GM18526 (cell line): Measurements from ENCODE around the gene CAMK2G.

Source experiments
- POLR2A ChIP-seq: IDR thresholded peaks from 3 replicates; pipeline ENCODE4 v1.6.1; 2011; ENCODE audit not compliant: insufficient read length; ENCODE audit errors: extremely low read depth

CAMK2G gene

GRCh38 chr10:73889014-73889413, 14.7 kb upstream of the CAMK2G start:
- no peak for TF ChIP-seq POLR2A

GRCh38 chr10:73888514-73888913, 14.2 kb upstream of the CAMK2G start:
- TF ChIP-seq POLR2A: no peak

DNA sequence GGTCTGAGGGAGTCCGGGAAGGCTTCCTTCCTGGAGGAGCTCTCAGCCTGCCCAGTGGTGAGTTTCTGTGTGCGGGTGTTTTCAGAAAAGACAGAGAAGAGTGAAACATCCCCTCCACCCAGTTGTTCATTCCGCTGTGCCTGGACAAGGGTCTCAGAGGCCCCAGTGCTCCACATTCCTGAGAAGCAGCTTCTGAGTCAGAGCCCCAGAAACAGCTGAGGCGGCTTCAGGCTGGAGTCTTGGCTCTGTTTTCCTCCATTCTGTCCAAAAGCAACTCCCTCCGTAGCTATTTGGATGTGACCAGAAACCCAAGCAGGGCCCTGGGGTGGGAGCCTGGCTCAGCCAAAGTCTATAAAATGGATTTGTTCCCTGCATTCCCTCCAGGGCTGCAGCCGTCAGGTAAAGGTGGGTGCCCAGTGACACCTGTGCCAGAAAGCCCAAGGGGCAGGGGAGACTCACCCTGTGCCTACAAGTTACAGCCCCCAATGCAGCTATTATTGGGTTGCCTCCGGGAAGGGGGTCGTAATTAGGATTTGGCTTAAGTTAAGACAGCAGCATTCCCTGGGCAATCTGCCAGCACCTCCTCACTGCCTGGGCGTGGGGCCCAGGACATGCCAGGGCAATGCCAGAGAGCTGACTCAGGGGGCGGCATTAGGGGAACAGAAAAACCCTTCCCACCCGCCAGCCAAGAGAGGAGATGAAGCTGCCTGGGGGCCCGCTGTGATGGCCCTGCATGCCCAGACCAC, 13.1 kb upstream of the CAMK2G start:
- no peak for TF ChIP-seq POLR2A

DNA sequence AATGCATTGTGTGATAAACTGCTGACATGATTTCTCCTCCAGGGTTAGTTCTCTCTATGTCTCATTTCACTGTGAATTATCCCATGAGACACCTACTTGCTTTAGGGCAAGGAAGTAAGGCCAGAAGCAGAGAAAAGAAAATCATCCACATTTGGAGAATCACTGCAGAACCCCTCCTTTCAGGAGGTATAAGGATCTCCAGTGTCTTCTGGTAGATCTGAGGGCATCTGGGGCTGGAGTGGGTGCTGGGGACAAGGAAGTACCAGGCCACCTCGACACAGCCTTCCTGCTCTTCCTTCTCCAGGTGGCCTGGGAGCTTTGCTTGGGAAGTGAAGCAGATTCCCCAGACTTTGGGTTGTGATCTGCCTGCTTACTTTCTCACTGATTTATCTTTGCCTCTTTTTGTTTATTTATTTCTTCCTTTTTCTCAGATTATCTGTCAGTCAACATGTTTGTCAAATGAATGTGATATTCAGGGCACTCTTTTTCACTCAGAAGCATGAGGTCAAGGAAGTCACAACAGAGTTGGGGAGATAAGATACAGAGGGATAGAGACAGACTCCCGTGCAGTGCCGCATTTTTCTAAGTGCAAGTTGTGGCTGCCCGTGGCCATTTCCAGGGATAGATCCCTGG, 12.4 kb upstream of the CAMK2G start:
- TF ChIP-seq POLR2A: no peak

DNA sequence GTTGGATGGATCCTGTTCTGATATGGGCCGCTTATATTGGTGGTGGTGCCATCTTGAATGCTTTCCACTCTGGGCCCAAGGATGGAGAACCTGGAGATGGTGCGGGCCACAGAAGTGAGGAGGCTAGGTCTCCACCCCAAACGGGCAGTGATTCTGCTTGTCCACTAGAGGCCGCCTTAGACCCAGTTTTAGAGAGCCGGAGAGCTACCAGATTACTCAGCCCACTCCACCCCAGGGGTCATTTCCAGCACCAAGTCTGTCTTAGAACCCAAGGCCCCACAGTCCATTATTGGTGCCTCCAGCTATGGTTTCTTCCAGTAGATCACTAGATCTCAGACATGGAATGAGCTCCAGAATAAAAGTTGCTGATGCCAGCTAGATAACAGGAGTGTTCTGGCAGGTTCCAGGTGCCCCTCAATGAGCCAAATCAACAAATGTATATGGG, 11.8 kb upstream of the CAMK2G start:
- TF ChIP-seq POLR2A: no peak

GRCh38 chr10:73884017-73884416, 9.7 kb upstream of the CAMK2G start:
- TF ChIP-seq POLR2A: no peak

GRCh38 chr10:73881221-73881919, 7.0 kb upstream of the CAMK2G start:
- no peak for TF ChIP-seq POLR2A

DNA sequence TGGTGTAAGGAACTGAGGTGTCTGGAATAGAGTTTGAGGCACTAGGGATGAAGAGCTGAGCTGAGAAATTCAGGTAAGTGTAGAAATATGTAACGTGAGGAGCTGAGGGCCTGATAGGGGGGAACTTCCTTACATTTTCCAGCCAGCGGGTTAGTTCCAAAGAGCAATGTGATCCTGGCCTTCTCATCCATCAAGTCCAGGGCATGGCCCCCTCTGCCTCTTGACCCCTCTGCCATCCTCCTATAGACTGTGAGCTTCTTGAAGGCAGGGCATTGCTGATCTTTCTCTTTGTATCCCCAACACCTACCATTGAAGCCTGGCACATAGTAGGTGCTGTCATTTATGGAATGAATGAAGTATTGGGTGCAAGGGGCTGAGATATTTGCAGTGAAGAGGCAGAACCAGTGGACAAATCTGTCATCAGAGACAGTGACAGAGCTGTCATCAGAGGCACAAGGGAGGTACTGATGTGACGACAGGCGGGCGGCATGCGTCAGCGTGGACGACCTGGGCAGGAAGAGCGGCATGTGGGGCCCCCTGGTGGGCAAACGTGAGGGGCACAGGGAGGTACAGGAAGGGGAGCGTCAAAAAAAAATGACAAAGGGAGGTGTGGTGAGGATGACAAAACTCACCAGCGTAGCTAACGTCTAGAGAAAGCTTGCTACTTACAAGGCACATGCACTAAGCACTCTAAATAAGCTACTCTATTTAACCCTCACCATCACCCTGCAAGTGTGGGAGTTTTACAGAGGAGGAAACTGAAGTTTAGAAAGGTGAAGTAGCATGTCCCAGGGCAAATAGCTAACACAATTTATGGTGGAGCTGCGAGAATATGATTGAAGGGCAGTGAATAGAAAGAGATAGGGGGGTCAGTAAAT, 5.2 kb upstream of the CAMK2G start:
- TF ChIP-seq POLR2A: no peak

DNA sequence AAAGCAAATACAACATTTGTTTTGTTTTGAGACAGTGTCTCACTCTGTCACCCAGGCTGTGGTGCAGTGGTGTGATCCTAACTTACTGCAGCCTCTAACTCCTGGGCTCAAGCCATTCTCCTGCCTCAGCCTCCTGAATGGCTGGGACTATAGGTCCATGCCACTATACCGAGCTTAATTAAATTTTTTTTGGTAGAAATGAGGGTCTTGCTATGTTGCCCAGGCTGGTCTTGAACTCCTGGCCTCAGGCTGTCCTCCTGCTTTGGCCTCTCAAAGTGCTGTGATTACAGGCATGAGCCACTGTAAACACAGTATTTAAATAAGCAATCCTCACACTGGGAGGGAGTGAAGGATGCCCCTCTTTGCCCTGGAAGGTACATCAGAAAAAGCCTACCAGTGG, 4.0 kb upstream of the CAMK2G start:
- TF ChIP-seq POLR2A: no peak

GRCh38 chr10:73877533-73878160, 3.3 kb upstream of the CAMK2G start:
- no peak for TF ChIP-seq POLR2A

DNA sequence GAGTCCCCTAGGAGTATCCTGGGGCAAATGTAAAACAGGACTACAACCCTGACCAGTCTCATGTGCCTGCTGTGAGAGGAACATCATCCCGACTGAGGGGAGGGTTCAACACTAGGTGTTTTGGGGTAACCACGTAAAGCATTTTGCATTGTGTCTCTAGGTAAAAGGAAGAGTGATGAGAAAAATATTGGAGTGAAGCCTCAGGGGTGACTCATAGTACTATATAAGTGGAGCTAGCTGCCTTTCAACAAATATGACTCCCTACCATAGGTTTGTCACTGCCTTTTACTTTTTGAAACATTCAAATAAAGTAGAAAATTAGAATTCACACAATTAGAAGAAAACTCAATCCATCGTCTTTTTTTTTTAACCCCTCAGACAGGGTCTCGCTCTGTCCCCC, 2.6 kb upstream of the CAMK2G start:
- TF ChIP-seq POLR2A: no peak

- TF ChIP-seq POLR2A: no peak
Measured at GRCh38 chr10:73876566-73876965, 2.2 kb upstream of the CAMK2G start.

DNA sequence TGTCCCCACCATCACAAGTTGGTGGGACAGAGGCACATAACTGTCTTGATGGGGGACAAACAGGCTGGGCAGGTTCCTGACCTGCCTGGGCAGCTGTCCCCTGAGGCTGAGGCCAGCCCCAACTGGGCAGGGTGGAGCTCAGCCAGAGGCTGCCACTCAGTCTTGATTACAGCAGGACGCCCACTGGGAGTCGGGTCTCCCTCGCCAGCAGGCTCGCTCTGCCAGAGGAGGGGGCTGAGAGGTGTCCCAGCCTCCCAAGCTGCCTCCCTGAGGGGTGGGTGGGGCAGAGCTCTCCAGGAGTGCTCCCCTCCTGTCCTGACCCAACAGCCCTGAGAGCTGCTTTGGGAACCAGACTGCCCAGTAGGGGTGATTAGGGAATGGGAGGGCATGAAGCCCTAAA, 1.8 kb upstream of the CAMK2G start:
- TF ChIP-seq POLR2A: no peak

DNA sequence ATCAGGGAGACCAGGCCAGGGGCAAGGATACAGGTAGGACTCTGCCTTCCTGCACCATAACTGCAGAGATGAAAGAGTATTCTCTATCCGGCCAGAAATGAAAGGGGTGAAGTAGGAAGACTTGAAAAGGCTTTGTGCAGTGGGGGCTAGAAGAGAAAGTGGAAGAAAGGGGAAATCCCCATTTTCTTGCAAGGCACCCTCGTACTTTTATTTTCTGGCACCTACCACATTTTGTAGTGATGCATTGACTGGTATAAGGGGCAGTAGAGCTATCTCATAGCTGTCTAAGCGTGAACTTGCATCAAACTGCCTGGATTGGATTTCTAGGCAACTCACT, 752 bp upstream of the CAMK2G start:
- no peak for TF ChIP-seq POLR2A

DNA sequence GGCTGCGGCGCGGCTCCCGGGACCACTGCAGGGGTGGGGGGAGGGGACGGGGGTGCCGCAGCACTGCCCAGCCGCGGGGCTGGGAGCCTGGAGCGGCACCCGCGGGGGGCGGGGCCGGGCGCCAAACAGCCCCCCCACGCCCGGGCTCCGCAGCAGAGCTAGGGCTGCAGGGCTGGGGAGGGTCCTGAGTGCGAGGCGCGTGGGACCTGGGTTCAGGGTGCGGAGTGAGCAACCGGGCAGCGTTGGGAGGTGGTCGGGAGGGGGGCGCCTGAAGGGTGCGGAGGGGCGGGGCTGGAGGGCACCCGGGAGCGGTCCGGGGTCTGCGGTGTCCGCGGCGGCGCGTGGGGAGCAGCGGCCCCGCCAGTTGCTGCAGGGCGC, 528 bp downstream of the CAMK2G start:
- no peak for TF ChIP-seq POLR2A

DNA sequence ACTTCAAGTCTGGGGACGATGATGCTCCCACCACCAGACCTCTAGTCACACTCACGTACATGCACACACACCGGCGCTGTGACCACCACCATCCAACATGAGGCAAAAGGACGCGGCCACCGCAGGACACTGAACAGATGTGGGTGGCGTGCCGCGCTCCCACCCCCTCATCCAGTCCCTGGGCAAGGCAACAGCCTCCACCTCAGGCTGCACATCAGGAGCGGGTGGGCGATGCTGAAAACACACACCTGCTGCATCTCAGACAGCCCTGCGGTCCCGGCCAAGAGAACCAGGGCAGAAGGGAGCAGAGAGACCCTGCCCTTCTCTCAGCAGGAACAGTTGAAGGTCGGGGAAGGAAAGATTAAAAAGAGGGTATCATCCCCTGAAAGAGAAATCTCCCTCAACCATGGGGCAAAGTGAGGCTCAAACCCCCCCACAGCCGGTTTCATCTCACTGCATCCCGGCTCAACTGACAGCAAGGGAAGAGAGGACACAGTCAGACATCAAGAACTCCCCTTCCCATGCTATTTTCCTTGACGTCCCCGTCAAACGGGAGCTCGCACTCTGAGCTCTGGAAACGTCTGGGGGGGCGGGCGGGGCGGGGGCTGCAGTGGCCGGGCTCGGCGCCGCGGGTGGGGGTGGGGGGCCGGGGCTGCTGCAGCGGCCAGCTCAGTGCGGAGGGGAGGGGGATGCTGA, 1.1 kb downstream of the CAMK2G start:
- TF ChIP-seq POLR2A: no peak
